GM23338 (cell line): ENCODE data around the gene MAP7D3.

ENCODE experiments used
- CTCF ChIP-seq, 2 experiments: fragments of 200-600 bp in 1 of 2; sonication (generic) in 1 of 2; conservative IDR thresholded peaks; 2 replicates each; pipeline versions ENCODE4 v1.5.1 to v1.6.1; 2016 to 2017; ENCODE audit warnings: antibody characterized with exemption in 2 of 2, low read depth in 2 of 2, mild to moderate bottlenecking in 2 of 2, moderate library complexity in 1 of 2
- EZH2 ChIP-seq: fragments of 200-600 bp; sonication (generic); IDR thresholded peaks from one replicate; pipeline ENCODE4 v1.8.0; 2017; ENCODE audit warnings: antibody characterized with exemption, mild to moderate bottlenecking, low read depth; ENCODE audit not compliant: unreplicated experiment
- REST ChIP-seq: IDR thresholded peaks from one replicate; pipeline ENCODE4 v1.6.1; 2018; ENCODE audit warnings: antibody characterized with exemption; ENCODE audit not compliant: unreplicated experiment

GRCh38 chrX:136255541-136255940 is 4.3 kb upstream of the MAP7D3 start:
- no peak for TF ChIP-seq EZH2
- no peak for TF ChIP-seq REST
- TF ChIP-seq CTCF (conservative IDR thresholded peaks at IDR 0.05; ENCODE audit: low read depth in 2 of 2): no peak
